GM19328 (cell line): ENCODE results near the gene ADCY5.

Source experiments
- ATAC-seq: cut with Tn5 transposase; IDR thresholded peaks from one replicate; pipeline ENCODE4 v1.9.1; 2021; ENCODE audit warnings: mild to moderate bottlenecking, moderate library complexity; ENCODE audit not compliant: unreplicated experiment

Gene ADCY5

DNA sequence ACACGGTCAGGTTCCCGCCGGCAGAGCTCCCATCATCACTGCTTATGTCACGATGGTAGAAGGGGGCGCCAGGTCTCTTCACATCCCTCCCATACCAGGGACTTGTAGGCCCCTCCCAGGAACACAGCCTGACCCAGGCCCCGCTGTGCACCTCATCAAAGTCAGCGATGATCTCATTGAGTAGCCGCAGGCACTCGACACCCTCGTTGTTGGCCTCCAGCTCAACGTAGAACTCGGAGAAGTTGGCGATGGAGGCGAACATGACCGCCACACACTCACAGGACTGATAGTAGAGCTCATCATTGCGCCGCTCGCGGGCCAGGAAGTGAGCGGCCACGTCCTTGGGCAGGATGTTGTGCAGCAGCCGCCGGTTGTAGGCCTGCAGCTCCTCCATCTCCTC lies 157.9 kb downstream of the ADCY5 start:
- ATAC-seq = no peak

DNA sequence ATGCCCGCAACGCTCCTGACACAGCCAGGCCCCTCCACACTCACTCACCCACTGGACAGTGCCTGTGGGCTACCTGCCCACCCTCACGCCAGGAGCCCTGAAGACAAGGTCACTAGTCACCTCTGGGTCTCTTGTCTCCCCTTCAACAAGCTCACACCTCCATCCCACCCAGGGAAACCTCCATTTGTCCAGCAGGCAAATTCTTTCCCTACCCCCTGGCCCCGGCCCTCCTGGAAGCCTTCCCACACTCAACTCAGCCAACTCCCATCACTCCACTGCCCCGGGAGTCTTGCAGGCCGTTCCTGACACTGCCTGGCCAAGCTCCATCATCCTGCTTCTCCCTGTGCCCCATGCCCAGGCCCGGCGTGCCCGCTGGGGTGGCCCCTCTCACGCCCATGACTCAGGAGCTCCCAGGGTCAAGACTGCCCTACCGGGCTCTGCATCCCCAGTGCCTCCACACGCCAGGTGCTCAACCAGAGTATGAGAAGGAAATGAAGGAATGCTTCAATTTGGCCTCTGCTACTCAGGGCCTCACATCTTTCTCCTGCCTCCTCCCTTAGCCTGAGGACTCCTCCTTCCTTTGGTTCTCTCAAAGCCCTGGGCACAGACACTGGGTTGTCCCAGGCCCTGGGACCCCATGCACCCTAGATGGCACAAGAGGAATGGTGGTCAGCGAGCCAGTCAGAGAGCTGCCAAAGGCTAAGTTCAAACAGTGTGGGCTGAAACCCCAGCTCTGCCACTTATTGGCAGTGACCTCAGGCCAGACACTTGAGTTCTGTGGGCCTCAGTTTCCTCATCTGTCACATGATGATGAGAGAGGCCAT lies 158.6 kb downstream of the ADCY5 start:
- ATAC-seq = no peak

DNA sequence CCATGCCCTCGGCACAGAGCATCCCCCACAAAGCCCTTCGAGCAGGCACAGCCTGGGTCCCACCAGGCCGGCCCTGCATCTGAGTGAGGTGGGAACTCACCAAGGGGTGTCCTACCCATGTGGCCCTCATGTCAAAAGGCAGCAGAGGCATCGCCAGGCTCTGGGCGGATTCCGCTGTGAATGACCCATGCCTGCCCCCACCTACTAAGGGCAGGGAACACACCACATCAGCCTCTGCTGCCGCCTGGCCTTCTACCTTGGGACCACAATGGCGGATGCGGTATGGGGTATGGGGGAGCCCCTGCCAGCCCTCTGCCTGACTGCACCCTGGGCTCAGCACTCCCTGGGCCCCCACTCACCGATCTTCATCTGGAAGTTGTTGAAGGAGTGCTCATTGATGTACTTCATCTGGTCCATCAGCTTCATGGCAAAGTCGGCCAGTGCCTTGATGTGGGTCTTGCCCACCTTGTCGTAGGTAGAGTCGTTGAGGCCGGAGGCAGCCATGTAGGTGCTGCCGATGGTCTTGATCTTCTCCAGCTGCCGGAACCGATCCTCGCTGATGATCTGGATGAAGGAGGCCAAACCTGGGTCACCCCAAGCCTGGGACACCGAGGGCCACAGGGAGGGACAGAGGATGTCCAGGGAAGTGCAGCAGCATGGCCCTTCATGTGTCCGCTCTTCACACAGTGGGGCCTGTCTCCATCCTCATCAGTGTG lies 159.3 kb downstream of the ADCY5 start:
- ATAC-seq = no peak

DNA sequence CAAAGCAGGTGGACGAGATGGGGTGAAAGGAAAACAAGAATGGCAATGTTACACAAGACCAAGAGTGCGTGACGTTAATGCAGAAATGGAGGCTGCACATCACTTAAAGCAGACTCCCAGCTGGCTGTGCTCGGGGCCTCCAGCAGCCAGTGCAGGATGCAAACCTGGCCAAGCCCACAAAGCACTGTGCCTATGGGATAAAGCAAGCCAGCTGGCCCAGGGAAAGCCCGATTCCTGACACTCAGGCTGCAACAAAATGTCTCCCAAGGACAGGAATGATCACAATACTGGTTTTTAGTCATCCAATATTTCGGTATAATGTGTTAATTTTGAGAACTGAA lies 161.0 kb downstream of the ADCY5 start:
- ATAC-seq = no peak

DNA sequence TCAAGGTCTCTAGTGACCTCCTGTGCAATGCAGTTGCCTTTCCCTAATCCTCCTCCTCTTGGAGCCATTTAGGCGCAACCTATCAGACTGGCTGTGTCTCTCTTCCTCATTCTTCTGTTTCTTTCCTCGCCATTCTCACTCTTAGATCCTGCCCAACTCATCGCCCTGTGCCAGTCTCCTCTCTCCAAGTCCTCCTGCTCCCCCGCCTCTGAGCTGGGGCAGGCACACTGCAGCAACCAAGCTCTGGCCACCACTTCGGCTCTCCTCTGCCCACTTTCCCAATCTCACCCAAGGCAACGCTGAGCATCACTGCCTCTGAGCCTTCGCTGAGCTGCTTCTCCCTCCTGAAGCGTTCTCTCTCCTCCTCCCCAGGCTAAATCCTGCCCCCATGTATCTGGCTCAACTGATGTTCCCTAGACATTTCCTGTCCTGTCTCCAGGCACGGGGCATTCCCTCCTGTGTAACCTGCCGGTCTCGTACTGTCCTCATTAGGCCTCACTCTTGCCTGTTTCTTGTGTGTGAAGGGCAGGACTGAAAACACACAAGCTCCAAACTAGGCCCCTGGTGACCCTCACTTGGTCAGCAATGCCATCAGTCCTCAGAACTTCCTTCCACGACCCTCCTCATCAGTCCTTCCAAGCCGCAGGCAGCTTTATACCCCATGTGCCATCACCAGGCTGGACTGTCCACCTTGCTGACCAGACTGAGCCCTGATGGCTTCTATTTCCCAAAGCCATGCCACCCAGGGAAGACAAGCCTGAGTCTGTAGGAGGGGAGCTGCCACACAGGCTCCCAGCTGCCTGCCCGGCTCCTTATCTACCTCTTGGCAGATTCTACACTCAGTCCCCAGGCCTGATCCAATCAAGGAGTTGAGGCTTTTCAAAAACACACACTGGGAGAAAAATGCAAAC lies 161.6 kb downstream of the ADCY5 start:
- ATAC-seq = no peak

DNA sequence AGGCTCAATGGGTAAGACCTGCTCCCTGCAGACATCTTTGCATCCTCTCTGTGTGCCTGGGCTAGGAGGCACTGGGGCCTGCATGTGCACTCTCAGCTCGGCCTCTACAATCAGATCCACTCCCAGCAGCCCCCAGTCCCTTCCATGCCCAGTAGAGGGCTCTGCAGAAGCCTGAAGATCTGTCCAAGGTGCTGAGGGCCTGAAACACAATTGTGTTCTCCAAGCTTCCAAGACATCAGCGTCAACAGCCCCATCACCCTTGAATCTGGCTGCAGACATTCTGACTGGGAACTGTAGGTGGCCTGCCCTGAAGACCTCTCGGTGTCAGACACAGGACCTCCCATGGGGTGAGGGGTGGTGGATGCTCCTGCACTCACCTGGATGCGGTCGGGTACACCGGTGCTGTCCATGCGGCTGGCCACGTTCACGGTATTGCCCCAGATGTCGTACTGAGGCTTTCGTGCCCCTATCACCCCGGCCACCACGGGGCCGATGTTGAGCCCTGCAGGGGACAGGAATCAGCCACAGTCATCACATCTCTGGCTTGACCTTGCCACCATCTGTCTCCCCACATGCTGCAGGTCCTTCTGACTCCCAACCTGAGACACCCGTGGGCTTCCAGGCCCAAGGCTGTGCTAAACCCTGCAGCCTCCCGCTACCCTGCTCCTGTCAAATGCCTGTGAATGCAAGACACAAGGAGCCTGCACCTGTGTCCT lies 162.4 kb downstream of the ADCY5 start:
- ATAC-seq = peak; percentile 57

DNA sequence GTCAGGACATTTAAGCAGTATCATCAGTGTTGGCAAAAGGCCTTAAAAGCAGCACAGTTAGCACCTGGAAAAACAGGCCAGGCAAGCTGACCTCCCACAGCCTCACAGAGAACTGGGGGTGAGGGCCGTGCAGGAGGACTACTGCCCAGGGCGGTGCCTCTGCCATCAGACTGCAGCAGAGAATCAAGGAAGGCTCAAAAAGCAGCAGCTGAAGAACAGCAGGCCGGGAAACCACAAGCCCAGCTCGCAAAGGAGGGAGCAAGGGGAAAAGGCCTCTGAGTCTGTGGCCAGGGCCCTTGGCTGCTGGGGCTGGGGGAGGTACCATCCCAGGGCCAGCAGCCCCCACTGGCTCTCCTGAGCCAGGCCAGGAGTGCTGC lies 163.0 kb downstream of the ADCY5 start:
- ATAC-seq = no peak

DNA sequence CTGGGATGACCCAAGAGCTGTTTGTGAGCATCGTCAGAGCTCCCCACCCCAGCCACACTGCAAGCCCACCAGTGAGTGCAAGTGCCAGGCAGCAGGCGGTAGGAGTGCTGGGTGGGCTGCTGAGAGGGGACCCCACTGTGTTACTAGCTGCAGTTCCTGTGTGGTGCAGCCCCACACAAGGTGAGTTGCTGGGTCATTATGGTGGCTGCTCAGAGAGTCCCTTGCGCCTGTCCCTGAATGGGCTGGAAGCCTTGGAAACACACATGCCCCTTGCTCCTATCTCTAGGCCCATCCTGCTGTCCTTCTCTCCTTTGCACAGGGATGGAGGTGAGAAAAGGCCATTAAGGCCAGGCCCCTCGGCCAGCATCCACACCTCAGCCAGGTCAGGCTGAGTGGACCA lies 163.4 kb downstream of the ADCY5 start:
- no peak for ATAC-seq

DNA sequence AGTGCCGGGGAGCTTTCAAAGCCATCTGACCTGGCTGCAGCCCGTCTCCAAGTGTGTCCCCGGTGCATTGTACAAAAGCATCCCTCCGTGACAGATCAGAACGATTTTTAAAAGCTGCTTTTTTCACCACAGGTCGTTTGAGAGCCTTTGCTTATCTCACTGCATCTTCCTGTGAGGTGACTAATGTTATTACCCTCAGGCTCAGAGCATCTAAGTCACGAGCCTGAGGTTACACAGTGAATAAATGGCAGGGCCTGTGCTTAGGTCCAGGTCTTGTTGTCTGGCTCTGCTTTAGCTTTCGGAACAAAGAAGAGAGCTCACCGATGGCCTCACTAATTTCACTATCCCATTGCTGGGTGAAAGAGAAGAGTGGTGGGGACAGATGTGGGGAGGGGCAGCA lies 163.8 kb downstream of the ADCY5 start:
- ATAC-seq = no peak

DNA sequence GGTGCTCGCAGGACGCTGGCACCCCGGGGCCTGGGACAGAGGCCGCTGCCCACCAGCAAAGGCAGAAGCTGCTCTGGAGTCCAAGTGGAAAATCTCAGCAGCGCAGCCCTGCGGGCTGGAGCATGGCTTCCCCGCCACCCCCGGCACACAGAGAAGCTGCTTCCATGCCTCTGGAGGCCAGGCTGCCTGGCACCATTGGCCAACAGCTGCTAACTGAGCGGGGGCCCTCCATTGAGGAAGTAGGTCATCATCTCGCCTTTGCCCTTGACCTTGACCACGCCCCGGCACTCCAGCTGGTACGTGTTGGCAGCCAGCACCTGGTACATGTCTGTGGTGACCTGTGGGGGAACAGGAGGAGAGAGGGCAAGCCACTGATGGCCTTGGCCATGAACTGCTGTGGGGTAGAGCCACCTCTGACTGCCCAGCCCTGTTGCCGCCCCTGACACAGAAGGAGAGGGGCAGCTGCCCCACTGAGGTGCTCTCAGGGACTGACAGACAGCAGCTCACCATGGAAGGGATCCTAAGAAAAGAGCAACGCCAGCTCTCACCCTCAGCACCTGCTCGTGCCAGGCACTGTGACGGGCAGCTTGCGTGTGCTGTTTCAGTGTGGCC lies 164.4 kb downstream of the ADCY5 start:
- ATAC-seq = no peak

DNA sequence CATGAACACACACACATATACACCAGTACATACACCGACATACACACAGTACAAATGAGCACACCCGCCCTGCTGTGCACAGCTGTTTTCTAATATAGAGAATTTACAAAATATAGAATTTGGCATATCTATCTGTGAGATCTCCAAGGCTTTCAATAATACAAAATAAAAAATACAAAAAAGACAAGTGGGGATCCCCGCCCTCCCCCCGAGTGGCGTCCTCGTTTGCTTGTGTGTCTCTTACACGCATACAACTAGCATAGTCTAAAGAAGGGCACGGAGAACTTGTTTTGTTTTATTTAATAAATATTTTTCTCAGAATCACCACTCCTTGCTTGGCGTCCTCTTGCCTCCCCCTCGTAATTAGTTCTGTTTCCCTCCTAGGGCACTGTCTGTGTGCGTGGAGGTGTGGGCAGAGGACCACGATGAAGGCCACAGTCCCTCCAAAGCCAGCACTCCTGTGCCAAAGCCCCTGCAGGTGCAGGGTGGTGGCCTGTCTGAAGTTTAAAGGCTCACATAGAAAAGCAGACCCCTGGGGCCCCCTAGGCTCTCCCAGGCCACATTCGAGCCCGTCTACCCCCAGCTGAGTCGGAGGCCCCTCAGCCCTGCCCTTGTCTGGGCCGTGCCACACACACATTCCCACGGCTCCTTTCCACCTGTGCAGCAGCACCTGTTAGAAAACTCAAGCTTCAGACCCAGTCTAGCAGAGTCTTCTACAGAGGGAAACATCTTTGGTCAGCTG lies 165.1 kb downstream of the ADCY5 start:
- no peak for ATAC-seq

DNA sequence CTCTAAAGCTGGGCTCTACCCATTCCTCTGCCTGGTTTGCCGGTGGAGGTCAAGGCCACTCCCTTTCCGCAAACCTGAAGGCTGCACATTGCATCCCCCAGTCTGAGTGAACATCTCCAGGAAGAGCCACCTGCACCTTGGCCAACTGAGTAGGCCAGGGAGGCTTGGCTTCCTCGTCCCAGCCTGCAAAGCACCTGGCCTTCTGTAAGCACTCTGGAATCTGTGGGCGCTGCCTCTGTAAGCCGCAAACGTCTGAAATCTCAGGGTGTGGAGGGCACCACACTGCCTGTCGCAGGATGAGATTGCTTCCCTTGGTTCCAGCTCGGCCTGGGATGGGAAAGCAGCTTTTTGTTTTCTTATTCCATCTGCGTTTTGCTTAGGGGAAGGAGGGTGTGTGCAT lies 165.8 kb downstream of the ADCY5 start:
- no peak for ATAC-seq

DNA sequence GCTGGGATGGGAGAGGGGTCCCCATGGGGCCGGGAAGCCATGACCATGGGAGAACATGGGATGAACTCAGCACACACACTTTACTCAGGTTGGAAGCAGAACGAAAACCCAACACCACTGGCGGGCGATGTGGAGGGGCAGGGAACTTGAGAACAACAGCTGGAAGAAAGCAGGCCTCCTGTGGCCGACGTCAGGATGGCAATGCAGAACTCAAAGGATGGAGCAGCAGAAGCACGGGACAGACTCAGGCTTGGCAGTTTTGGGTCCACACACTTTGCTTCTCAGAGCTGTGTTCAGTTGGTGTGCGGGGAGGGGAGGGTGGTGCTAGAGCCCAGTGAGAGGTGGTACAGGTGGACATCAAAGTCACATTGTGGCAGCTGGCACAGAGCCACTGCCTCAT lies 166.4 kb downstream of the ADCY5 start:
- no peak for ATAC-seq

DNA sequence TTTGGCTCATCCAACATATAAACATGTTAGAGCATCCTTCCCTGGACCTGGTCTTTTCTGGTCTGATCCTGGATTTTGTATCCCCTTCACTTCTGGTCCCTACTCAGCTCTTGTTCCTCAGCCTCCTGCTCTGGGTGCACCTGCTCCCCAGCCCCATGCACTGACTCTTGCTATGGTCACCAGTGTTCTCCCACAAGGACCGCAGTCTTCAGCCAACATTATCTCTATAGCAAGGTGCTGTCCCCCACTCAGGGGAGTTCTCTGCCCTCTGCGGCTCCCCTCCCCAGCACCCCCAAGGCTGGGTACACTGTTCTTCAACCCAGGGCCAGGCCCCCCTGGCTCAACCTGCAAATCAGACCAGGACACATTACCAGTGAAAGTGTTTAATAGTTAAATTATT lies 167.0 kb downstream of the ADCY5 start:
- ATAC-seq = no peak

DNA sequence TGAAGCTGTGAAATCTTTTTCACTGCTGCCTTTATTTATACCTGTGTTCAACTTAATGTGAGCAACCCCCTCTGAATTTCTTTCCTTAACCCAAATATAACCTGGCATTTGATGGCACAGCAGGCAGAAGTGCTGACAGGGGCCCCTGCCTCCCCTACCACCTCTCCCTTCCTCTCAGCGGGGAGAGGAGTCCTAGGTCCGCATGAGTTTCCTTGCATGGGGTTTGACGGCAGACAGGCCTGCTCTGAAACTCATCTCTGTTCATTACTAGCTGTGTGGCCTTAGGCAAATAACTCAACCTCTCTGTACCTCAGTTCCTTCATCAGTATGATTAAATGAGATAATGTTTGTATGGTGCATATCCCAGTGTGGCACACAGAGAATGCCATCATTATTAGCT lies 167.5 kb downstream of the ADCY5 start:
- ATAC-seq = no peak

DNA sequence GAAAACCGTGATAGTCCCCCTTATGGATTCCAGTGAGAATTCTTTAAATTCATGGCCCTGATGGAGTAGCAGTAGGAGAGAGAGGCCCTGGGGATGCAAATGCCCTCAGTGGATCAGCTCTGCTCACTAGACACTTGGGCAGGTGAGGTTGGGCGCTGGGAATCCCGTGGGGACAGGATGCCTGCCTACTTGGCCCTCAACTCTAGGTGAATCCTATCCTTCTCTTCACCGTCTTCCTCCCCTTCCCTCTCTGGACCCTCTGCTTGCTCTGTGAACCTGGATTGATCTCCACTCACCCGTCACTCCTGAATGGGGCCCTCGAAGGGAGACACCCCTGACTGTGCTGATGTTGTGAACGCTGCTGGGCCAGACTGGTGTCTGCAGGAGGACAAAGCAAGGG lies 169.8 kb downstream of the ADCY5 start:
- ATAC-seq = no peak

DNA sequence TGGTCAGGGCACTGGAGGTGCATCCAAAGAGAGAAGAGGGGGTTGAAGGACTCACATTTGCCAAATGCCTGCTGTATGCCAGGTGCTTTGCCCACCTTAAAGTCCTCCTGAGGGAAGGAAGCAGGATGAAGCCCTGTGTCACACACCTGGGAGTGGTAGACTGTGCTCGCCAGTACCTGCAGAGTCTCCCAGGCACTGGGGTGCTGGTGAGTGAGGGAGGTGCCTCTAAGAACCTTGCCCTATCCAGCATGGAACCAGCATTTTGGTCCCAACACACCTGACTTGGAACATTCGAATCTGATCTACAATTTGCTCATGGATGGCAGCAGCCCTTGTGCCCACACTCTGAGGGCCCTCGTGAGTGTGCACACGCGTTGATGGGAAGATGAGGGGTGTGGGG lies 170.4 kb downstream of the ADCY5 start:
- ATAC-seq = no peak

DNA sequence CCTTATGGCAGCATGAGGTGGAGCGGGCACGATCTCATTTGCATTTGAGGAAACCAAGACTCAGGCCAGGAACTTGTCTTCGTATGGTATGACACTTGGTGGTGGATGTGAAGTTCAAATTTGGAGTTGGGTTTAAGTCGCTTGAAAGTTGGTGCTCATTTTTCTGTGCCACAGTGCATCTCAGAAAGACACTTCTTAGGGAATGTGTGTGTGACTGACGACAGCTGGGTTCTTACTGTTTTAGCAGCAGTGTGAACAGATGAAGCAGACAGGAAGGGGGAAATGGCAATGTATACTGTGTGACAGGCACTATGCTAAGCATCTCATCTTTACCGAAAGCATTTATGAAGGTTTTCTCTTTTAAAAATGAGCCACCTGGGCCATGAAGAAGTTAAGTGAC lies 171.8 kb downstream of the ADCY5 start:
- no peak for ATAC-seq

DNA sequence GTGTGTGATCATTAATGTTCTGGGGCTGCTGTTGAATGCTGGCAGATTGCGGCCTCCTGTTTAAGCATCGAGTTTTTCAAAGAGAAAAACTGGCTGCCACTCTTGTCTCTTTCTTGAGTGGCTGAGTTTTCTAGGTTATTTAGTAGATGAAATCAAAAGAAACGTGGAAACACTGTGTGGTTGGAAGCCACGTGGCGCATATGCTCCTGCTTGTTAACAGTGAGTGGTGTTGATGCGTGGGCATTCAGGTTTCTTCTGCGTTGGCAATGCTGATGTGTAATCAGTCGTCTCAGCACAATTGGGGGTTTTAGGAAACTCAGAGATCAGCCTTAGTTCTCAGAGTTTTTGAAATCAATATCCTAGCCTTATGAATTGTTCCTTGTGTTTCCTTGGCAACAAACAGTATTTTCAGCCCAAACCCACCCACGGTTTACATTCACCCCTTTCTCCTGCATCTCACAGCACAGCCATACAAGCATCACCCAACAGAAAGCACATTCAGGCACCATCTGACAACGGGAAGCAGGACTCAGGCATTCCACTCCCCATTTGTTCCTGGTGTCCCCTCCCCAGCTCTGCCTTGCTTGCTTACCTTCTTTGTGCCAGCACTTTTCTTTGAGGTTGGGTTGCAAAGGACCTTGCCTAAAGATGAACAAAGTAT lies 172.4 kb downstream of the ADCY5 start:
- no peak for ATAC-seq
